A549 (cell line): ENCODE measurements around the gene SAGE1. TPM values are rescaled to one million over a fixed set of nuclear protein-coding genes. Genes with fewer than 3 reads are reported as not detected.

Experiments
- polyA plus RNA-seq, 4 experiments: library from polyadenylated mRNA; depleted of rRNA in 3 of 4; stranded (reverse); fragments of >200 nt; fragmentation: RNase III in 1 of 4; extraction: RNeasy Plus Mini Kit Qiagen cat#74134 plus additional on column Dnase treatment in 1 of 4; gene quantifications; 2 replicates in 3 of 4; 3 replicates in 1 of 4; pipeline ENCODE4 v1.2.3, GENCODE V29; 2011 to 2017

SAGE1 gene
- polyA plus RNA-seq, 2 of the 4 experiments (the other 2 are of a cell fraction), result 0.03 to 0.06 TPM

Other genes with a start within 250 kb of the SAGE1 start
- gene CT45A1, start 180.1 kb upstream of the SAGE1 start, polyA plus RNA-seq (2011; rRNA removed), result not detected in 2 replicates
- gene CT45A1, start 180.1 kb upstream of the SAGE1 start, polyA plus RNA-seq (2017; fragmentation: RNase III; extraction: RNeasy Plus Mini Kit Qiagen cat#74134 plus additional on column Dnase treatment), result not detected in 3 replicates
- 0.24 and 0.41 TPM in 2 replicates for gene CT45A3, start 125.5 kb upstream of the SAGE1 start, polyA plus RNA-seq (2011; rRNA removed)
- gene CT45A3, start 125.5 kb upstream of the SAGE1 start, polyA plus RNA-seq (2017; fragmentation: RNase III; extraction: RNeasy Plus Mini Kit Qiagen cat#74134 plus additional on column Dnase treatment), result not detected in 3 replicates
- gene CT45A5, start 108.2 kb upstream of the SAGE1 start, polyA plus RNA-seq (2011; rRNA removed), result 0.10 TPM in 1 of 2 replicates, not detected in the other
- not detected in 3 replicates for gene CT45A5, start 108.2 kb upstream of the SAGE1 start, polyA plus RNA-seq (2017; fragmentation: RNase III; extraction: RNeasy Plus Mini Kit Qiagen cat#74134 plus additional on column Dnase treatment)
- not detected in 2 replicates for gene CT45A6, start 90.9 kb upstream of the SAGE1 start, polyA plus RNA-seq (2011; rRNA removed)
- gene CT45A6, start 90.9 kb upstream of the SAGE1 start, polyA plus RNA-seq (2017; fragmentation: RNase III; extraction: RNeasy Plus Mini Kit Qiagen cat#74134 plus additional on column Dnase treatment), result not detected in 3 replicates
- not detected in 2 replicates for gene CT45A2, start 73.7 kb upstream of the SAGE1 start, polyA plus RNA-seq (2011; rRNA removed)
- gene CT45A2, start 73.7 kb upstream of the SAGE1 start, polyA plus RNA-seq (2017; fragmentation: RNase III; extraction: RNeasy Plus Mini Kit Qiagen cat#74134 plus additional on column Dnase treatment), result not detected in 3 replicates
- gene CT45A7, start 56.4 kb upstream of the SAGE1 start, polyA plus RNA-seq (2011; rRNA removed), result not detected in 2 replicates
- not detected in 3 replicates for gene CT45A7, start 56.4 kb upstream of the SAGE1 start, polyA plus RNA-seq (2017; fragmentation: RNase III; extraction: RNeasy Plus Mini Kit Qiagen cat#74134 plus additional on column Dnase treatment)
- not detected in 2 replicates for gene CT45A8, start 39.2 kb upstream of the SAGE1 start, polyA plus RNA-seq (2011; rRNA removed)
- gene CT45A8, start 39.2 kb upstream of the SAGE1 start, polyA plus RNA-seq (2017; fragmentation: RNase III; extraction: RNeasy Plus Mini Kit Qiagen cat#74134 plus additional on column Dnase treatment), result not detected in 3 replicates
- not detected in 2 replicates for gene CT45A9, start 21.9 kb upstream of the SAGE1 start, polyA plus RNA-seq (2011; rRNA removed)
- not detected in 3 replicates for gene CT45A9, start 21.9 kb upstream of the SAGE1 start, polyA plus RNA-seq (2017; fragmentation: RNase III; extraction: RNeasy Plus Mini Kit Qiagen cat#74134 plus additional on column Dnase treatment)
- gene CT45A10, start 272 bp upstream of the SAGE1 start, polyA plus RNA-seq (2011; rRNA removed), result 0.16 and 0.22 TPM in 2 replicates
- gene CT45A10, start 272 bp upstream of the SAGE1 start, polyA plus RNA-seq (2017; fragmentation: RNase III; extraction: RNeasy Plus Mini Kit Qiagen cat#74134 plus additional on column Dnase treatment), result not detected in 3 replicates
- gene MMGT1, start 80.3 kb downstream of the SAGE1 start, polyA plus RNA-seq (2011; rRNA removed), result 26.1 and 35.6 TPM in 2 replicates
- gene MMGT1, start 80.3 kb downstream of the SAGE1 start, polyA plus RNA-seq (2017; fragmentation: RNase III; extraction: RNeasy Plus Mini Kit Qiagen cat#74134 plus additional on column Dnase treatment), result 15.0 to 16.2 TPM (median 15.1 TPM) in 3 replicates
- 14.5 and 15.6 TPM in 2 replicates for gene SLC9A6, start 91.7 kb downstream of the SAGE1 start, polyA plus RNA-seq (2011; rRNA removed)
- gene SLC9A6, start 91.7 kb downstream of the SAGE1 start, polyA plus RNA-seq (2017; fragmentation: RNase III; extraction: RNeasy Plus Mini Kit Qiagen cat#74134 plus additional on column Dnase treatment), result 10.4 to 12.2 TPM (median 12.1 TPM) in 3 replicates